Body of pancreas (tissue), 4 donors: ENCODE results near the gene KIF18B. TPM values are rescaled to one million over a fixed set of nuclear protein-coding genes. Genes with fewer than 3 reads are reported as not detected.

ENCODE experiments used
- ATAC-seq: fragments of 150-250 bp; one replicate; pipeline ENCODE4 v1.9.1; 2016
- DNase-seq, 4 donors: peaks; one replicate each; pipeline ENCODE4 v3.0.0-alpha.2; 2019
- H3K27ac ChIP-seq, 4 donors: fragments of 200-600 bp; sonication (generic); 1 replicate in 3 of 4; 2 replicates in 1 of 4; pipeline versions ENCODE4 v1.5.1 to v1.6.1; 2016 to 2019; ENCODE audit warnings: mild to moderate bottlenecking in 1 of 4, mixed read lengths in 1 of 4, moderate library complexity in 1 of 4
- H3K27me3 ChIP-seq, 2 donors: fragments of 200-600 bp; sonication (generic); one replicate each; pipeline ENCODE4 v1.6.0; 2016; ENCODE audit warnings: mild to moderate bottlenecking in 1 of 2
- H3K36me3 ChIP-seq, 2 donors: fragments of 200-600 bp; sonication (generic); replicated peaks in 1 of 2; 2 replicates each; pipeline ENCODE4 v1.5.1; 2016; ENCODE audit warnings: low read depth in 2 of 2; ENCODE audit not compliant: insufficient read depth in 1 of 2
- H3K4me1 ChIP-seq: fragments of 200-600 bp; sonication (generic); one replicate; pipeline ENCODE4 v1.6.0; 2016
- H3K4me3 ChIP-seq, 2 donors: fragments of 200-600 bp; sonication (generic); 1 replicate in 1 of 2; 2 replicates in 1 of 2; pipeline ENCODE4 v1.5.1; 2016 to 2019
- H3K9me3 ChIP-seq, 3 donors: fragments of 200-600 bp; sonication (generic); 1 replicate in 2 of 3; 2 replicates in 1 of 3; pipeline ENCODE4 v1.5.1; 2016
- CTCF ChIP-seq, 7 experiments: fragments of 450-650 bp in 4 of 7; fragments of 200-600 bp in 3 of 7; sonication (generic) in 3 of 7; IDR thresholded peaks; one replicate each; pipeline ENCODE4 v1.5.1; 2016 to 2019; ENCODE audit warnings: antibody characterized with exemption in 7 of 7
- POLR2A ChIP-seq, 3 donors: fragments of 450-650 bp; IDR thresholded peaks; one replicate each; pipeline ENCODE4 v1.6.1; 2016; ENCODE audit warnings: antibody characterized with exemption in 3 of 3, mild to moderate bottlenecking in 2 of 3
- WGBS, 2 donors: methylation state at CpG; one replicate each; pipeline ENCODE4 v1.1.5; 2017; 5-methylcytosine and 5-hydroxymethylcytosine counted together
- intact Hi-C: fragments of 100-400 bp; cut with DNase I; formaldehyde crosslinking; loops from one replicate; pipeline ENCODE4 v1.15.1; 2023
- total RNA-seq, 2 donors: library from RNA; depleted of rRNA; stranded (reverse); fragments of >200 nt; gene quantifications; one replicate each; pipeline ENCODE4 v1.1.0, GENCODE V29; 2016

The KIF18B gene
- total RNA-seq, 2 donors from 2014 or later, result 0.26 TPM; not detected in 1

DNA sequence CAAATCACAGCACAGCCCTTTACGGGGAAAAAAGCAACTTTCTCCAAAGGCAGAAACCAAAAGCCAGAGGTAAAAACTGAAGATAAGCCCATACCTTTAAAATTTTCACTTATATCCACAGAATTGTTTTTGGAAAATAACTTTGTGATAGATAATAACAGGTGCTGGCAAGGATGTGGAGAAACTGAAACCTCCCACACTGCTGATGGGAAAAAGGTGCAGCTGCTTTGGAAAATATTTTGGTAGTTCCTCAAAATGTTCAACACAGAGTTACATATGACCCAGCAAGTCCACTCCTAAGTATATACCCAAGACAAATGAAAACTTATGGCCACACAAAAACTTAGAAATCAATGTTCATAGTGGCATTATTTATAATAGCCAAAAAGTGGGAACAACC lies 60.6 kb downstream of the KIF18B start:
- Histone ChIP-seq H3K27ac (no peak overlapping the region), H3K4me1 (no peaks in the 10 kb centered on the region), H3K9me3 (no peaks in the 10 kb centered on the region), H3K36me3 (peaks cover 7 to 25% of the 10 kb centered on the region in 2 donors), H3K27me3 (no peaks in the 10 kb centered on the region), H3K4me3 (no peak overlapping the region)
- intact Hi-C loops, result no loop called here
- ATAC-seq (no peak), DNase-seq (no peak)
- 71 to 79% methylated on average over 1 of the region's 1 CpG for WGBS, 2 donors
- TF ChIP-seq POLR2A (IDR thresholded peaks at IDR 0.05) (no peak), CTCF (IDR thresholded peaks at IDR 0.05) (no peak)

- 92 to 100% methylated on average over 2 of the region's 2 CpGs for WGBS, 2 donors
- intact Hi-C loops, result no loop called here
- Histone ChIP-seq H3K27me3 (no peaks in the 10 kb centered on the region), H3K9me3 (no peaks in the 10 kb centered on the region), H3K27ac (no peak overlapping the region), H3K36me3 (peaks cover 7 to 31% of the 10 kb centered on the region in 2 donors), H3K4me3 (no peak overlapping the region), H3K4me1 (no peaks in the 10 kb centered on the region)
- ATAC-seq (no peak), DNase-seq (no peak)
- no peak for TF ChIP-seq CTCF (IDR thresholded peaks at IDR 0.05)
- no peak for TF ChIP-seq POLR2A (IDR thresholded peaks at IDR 0.05)
These were observed 62.6 kb downstream of the KIF18B start for GRCh38 chr17:44884941-44885340.

- no peaks in the 10 kb centered on the region for H3K27me3 ChIP-seq
- no peak for TF ChIP-seq POLR2A (IDR thresholded peaks at IDR 0.05)
- no peak for TF ChIP-seq CTCF (IDR thresholded peaks at IDR 0.05)
- DNase-seq (no peak), ATAC-seq (no peak)
- H3K4me1 ChIP-seq, result no peaks in the 10 kb centered on the region
- H3K4me3 ChIP-seq, result no peak overlapping the region
- WGBS, 2 donors, result 88 to 93% methylated on average over 4 of the region's 4 CpGs
- intact Hi-C loops, result no loop called here
- no peaks in the 10 kb centered on the region for H3K9me3 ChIP-seq
- H3K27ac ChIP-seq, result no peak overlapping the region
- peaks cover 7 to 32% of the 10 kb centered on the region in 2 donors for H3K36me3 ChIP-seq
These were observed 66.4 kb downstream of the KIF18B start for GRCh38 chr17:44881145-44881544.

DNA sequence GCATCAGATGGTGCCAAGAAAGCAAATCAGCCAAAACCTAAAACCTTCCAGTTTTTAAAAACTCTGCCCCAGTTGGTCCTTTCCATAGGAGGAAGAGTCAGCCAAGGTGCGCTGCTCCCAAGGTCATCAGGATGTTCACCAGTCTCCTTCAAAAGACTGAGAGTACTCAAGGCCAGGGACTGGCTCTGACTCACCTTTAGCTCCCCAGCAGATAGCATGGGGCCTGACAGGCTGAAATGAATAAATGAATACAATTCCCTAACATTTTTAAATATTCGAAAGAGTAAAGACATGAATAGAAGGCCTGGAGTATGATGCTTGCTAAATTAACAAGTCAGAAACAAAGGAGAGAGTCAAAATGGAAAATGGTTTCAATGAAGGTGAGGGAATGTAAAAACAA lies 67.5 kb downstream of the KIF18B start:
- no peaks in the 10 kb centered on the region for H3K27me3 ChIP-seq
- no peak overlapping the region for H3K27ac ChIP-seq
- ATAC-seq (no peak), DNase-seq (no peak)
- no peaks in the 10 kb centered on the region for H3K9me3 ChIP-seq
- intact Hi-C loops, result no loop called here
- H3K4me3 ChIP-seq, result no peak overlapping the region
- no peaks in the 10 kb centered on the region for H3K4me1 ChIP-seq
- TF ChIP-seq POLR2A (IDR thresholded peaks at IDR 0.05), result no peak
- no peak for TF ChIP-seq CTCF (IDR thresholded peaks at IDR 0.05)
- peaks cover 7 to 31% of the 10 kb centered on the region in 2 donors for H3K36me3 ChIP-seq
- WGBS, 2 donors, result 81 to 89% methylated on average over 2 of the region's 2 CpGs

DNA sequence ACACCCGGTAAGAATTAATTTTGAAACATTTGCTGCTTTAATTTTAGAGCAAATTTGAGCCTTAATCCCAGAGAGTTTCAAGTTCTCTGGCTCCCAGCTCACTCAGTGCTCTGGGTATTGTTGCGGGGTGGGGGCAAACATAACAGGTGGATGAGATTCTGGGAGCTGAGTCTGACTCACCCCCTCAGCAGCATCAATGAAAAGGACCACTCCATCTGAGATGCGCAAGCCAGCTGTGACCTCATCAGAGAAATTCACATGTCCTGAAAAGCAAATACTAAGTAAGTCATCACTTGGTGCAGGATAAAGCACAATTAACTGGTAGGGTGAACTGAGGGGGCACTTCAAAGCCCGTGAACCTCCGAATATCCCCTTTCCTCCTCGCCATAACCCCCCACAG lies 68.2 kb downstream of the KIF18B start:
- no peaks in the 10 kb centered on the region for H3K4me1 ChIP-seq
- TF ChIP-seq POLR2A (IDR thresholded peaks at IDR 0.05), result no peak
- no peak for TF ChIP-seq CTCF (IDR thresholded peaks at IDR 0.05)
- ATAC-seq (no peak), DNase-seq (no peak)
- H3K9me3 ChIP-seq, result no peaks in the 10 kb centered on the region
- no peak overlapping the region for H3K27ac ChIP-seq
- H3K4me3 ChIP-seq, result no peak overlapping the region
- 86 to 88% methylated on average over 6 of the region's 6 CpGs for WGBS, 2 donors
- intact Hi-C loops, result no loop called here
- no peaks in the 10 kb centered on the region for H3K27me3 ChIP-seq
- H3K36me3 ChIP-seq, result peaks cover 7 to 31% of the 10 kb centered on the region in 2 donors
